GM21619 (cell line): ENCODE measurements around the gene AKR1C8.

Experiments
- ATAC-seq: cut with Tn5 transposase; IDR thresholded peaks from one replicate; pipeline ENCODE4 v1.9.1; 2021; ENCODE audit not compliant: unreplicated experiment

The AKR1C8 gene

DNA sequence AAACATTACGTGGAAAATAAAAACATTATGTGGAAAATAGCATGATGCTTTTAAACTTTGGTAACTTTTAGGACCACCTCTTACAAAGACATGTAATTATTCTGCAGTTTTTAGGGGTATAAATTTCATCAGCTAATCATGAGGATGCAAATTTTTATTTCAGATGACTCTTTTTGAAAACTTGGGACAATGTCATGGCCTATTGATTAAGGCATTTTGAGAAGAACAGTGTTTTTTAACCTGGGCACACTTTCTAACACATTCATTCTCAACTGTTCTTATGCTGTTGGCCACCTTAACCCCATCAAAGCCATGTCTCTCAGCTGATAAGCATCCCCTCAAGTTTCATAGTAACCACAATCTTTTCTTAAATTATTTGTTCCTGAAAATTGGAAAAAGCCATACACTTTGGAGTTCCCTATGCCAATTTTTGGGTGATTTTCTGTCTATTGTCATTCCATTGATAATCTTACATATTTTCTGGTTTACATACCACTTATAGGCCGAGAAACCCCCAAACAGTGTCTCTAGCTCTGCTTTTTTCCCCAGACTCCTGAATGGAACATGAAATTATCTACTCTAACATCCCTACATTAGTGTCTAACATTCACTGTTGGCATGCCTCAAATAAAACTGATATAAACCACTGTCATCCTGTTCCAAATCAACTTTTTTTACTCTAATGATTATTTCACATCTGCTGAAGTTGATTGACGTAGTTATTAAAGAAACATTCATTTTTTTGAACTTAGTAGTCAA, 76.1 kb downstream of the AKR1C8 start:
- ATAC-seq = no peak

DNA sequence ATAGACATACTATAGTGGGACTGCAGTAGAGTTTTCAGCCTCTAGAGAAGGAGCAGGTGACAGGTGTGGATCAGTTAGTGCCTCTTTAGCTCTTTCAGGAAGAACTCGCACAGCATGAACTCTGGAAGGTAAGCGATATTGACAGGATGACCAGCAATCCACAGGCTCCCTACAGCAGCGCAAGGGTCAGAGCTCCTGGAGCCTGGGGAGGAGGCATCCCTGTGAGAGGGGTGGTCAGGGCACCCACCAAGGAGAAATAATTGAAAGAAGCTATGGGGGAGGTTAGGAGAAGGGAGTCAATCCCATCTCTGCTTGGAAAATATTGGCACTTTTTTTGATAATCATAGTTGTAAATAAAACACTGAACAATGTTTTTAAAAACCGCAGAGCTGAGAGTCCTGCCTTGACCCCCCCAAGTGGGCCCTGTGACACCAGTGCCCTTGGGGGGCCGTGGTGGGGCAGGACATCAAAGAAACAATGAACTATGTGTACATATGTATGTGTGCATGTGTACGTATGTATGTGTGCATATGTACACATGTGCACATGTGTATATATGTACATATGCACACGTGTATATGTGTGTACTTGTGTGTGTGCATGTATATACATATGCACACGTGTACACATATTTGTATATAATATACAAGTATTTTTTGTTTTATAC, 77.0 kb downstream of the AKR1C8 start:
- ATAC-seq = no peak

DNA sequence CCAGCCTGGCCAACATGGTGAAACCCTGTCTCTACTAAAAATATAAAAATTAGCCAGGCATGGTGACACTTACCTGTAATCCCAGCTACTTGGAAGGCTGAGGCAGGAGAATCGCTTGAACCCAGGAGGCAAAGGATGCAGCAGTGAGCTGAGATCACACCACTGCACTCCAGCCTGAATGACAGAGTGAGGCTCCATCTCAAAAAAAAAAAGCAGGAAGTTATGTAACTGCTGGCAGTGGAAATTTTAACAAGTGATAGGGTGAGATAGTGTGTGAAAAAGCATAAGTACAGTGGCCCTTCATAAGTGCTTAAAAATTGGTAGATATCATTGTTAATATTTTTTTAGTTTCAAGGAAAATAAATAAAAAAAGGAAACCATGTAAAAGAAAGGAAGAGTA, 78.4 kb downstream of the AKR1C8 start:
- ATAC-seq = no peak

DNA sequence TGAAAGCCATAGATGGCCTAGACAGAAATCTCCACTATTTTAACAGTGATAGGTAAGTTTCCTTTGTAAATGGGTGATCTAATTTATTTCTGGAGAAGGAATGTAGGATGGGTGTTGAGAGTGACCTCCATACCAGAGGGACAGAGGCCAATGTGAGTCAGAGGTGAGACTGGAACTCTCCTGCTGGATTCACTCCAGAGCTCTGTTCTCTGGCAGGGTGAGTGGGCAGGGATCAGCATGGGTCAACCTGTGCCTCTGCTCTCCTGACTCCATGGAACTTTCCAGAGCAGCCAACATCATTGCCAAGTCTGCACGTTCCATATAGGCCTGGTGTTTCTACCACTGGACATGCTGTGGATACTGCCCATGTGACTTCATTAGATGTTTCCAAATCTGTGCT, 79.3 kb downstream of the AKR1C8 start:
- ATAC-seq = no peak
